HepG2 (cell line): Measurements from ENCODE around the gene CLASP1. TPM values are rescaled to one million over a fixed set of nuclear protein-coding genes. Genes with fewer than 3 reads are reported as not detected.

Experiments used
- AGO1 ChIP-seq: fragments of 200-400 bp; formaldehyde crosslinking; IDR thresholded peaks from 2 replicates; pipeline ENCODE4 v1.6.1; 2017; ENCODE audit warnings: mild to moderate bottlenecking, low read depth, low read length, moderate library complexity; ENCODE audit not compliant: poor library complexity, severe bottlenecking
- BCL6 ChIP-seq: IDR thresholded peaks from 2 replicates; pipeline ENCODE4 v1.6.1; 2016; ENCODE audit warnings: missing genetic modification reagents, missing compliant biosample characterization
- CTCF ChIP-seq: sonication (generic); formaldehyde crosslinking; IDR thresholded peaks from 2 replicates; pipeline ENCODE4 v1.5.0; 2020; ENCODE audit warnings: mild to moderate bottlenecking, missing genetic modification reagents, moderate library complexity
- ERF ChIP-seq: IDR thresholded peaks from 2 replicates; pipeline ENCODE4 v1.6.1; 2018; ENCODE audit warnings: missing biosample characterization, missing genetic modification reagents
- GFI1 ChIP-seq: sonication (generic); formaldehyde crosslinking; IDR thresholded peaks from 2 replicates; pipeline ENCODE4 v1.5.0; 2020; ENCODE audit warnings: missing genetic modification reagents, mild to moderate bottlenecking, borderline replicate concordance
- HNRNPL ChIP-seq: fragments of 200-400 bp; formaldehyde crosslinking; IDR thresholded peaks from 2 replicates; pipeline ENCODE4 v1.6.1; 2017; ENCODE audit warnings: mild to moderate bottlenecking, low read depth, low read length
- KDM3A ChIP-seq: IDR thresholded peaks from 2 replicates; pipeline ENCODE4 v1.6.1; 2018; ENCODE audit warnings: low read depth, missing compliant biosample characterization
- KDM5B ChIP-seq: sonication (generic); formaldehyde crosslinking; IDR thresholded peaks from 2 replicates; pipeline ENCODE4 v1.4.0; 2020; ENCODE audit warnings: missing genetic modification reagents, mild to moderate bottlenecking, borderline replicate concordance
- KLF13 ChIP-seq: sonication (generic); formaldehyde crosslinking; IDR thresholded peaks from 2 replicates; pipeline ENCODE4 v1.4.0; 2020; ENCODE audit warnings: mild to moderate bottlenecking, missing genetic modification reagents
- KMT2A ChIP-seq: sonication (generic); formaldehyde crosslinking; IDR thresholded peaks from 2 replicates; pipeline ENCODE4 v1.4.0; 2020; ENCODE audit warnings: missing genetic modification reagents
- MED8 ChIP-seq: sonication (generic); formaldehyde crosslinking; IDR thresholded peaks from 2 replicates; pipeline ENCODE4 v1.8.1; 2023; ENCODE audit warnings: mild to moderate bottlenecking, missing genetic modification reagents; ENCODE audit not compliant: insufficient replicate concordance
- MYC ChIP-seq: sonication (generic); formaldehyde crosslinking; IDR thresholded peaks from 2 replicates; pipeline ENCODE4 v1.9.0; 2021; ENCODE audit warnings: missing genetic modification reagents, borderline replicate concordance
- RORA ChIP-seq: sonication (generic); formaldehyde crosslinking; IDR thresholded peaks from 2 replicates; pipeline ENCODE4 v1.5.0; 2020; ENCODE audit warnings: mild to moderate bottlenecking, missing genetic modification reagents, moderate library complexity
- ZFP36L1 ChIP-seq: sonication (generic); formaldehyde crosslinking; IDR thresholded peaks from 2 replicates; pipeline ENCODE4 v1.8.0; 2022; ENCODE audit warnings: mild to moderate bottlenecking, missing genetic modification reagents, moderate library complexity
- ZNF510 ChIP-seq: sonication (generic); formaldehyde crosslinking; IDR thresholded peaks from 2 replicates; pipeline ENCODE4 v1.4.0; 2020; ENCODE audit warnings: low read depth, mild to moderate bottlenecking, missing genetic modification reagents
- ZNF576 ChIP-seq: sonication (generic); formaldehyde crosslinking; IDR thresholded peaks from 2 replicates; pipeline ENCODE4 v1.4.0; 2020; ENCODE audit warnings: mild to moderate bottlenecking, missing genetic modification reagents
- ZNF687 ChIP-seq: sonication (generic); formaldehyde crosslinking; IDR thresholded peaks from 2 replicates; pipeline ENCODE4 v1.5.1; 2020; ENCODE audit warnings: mild to moderate bottlenecking, missing genetic modification reagents, moderate library complexity
- ZNF703 ChIP-seq: sonication (generic); formaldehyde crosslinking; IDR thresholded peaks from 2 replicates; pipeline ENCODE4 v1.5.1; 2020; ENCODE audit warnings: missing genetic modification reagents, mild to moderate bottlenecking, moderate library complexity, borderline replicate concordance
- polyA plus RNA-seq, 8 experiments: library from polyadenylated mRNA; depleted of rRNA in 3 of 8; stranded (reverse) in 7 of 8; unstranded in 1 of 8; fragments of >200 nt; fragmentation: Illumina TruSeq in 4 of 8; extraction: Trizol in 4 of 8; gene quantifications; 2 replicates each; pipeline versions ENCODE4 v1.2.1 to v1.2.3, GENCODE V29; 2011 to 2016; ENCODE audit warnings: low read depth in 4 of 8, missing spikeins in 1 of 8, mixed read lengths in 1 of 8; ENCODE audit not compliant: insufficient read depth in 1 of 8
- total RNA-seq, 5 experiments: library from RNA; depleted of rRNA; stranded (reverse); fragments of >200 nt; fragmentation: Illumina TruSeq; extraction: Trizol; gene quantifications; 2 replicates each; pipeline ENCODE4 v1.2.3, GENCODE V29; 2016; ENCODE audit warnings: low read depth in 1 of 5
- TF ChIP-seq, protein P1 (sequence below), 2 experiments: sonication (generic) in 1 of 2; formaldehyde crosslinking in 1 of 2; IDR thresholded peaks; 2 replicates each; pipeline versions ENCODE4 v1.4.0 to v1.6.1; 2018 to 2020; ENCODE audit warnings: missing genetic modification reagents in 2 of 2, borderline replicate concordance in 1 of 2, low read depth in 1 of 2, mild to moderate bottlenecking in 1 of 2, missing biosample characterization in 1 of 2

The CLASP1 gene
- total and polyA plus RNA-seq, 2 of the 13 experiments (the other 11 are each of a cell fraction or from before 2014, with no cell fraction given) = 11.7 to 47.9 TPM

DNA sequence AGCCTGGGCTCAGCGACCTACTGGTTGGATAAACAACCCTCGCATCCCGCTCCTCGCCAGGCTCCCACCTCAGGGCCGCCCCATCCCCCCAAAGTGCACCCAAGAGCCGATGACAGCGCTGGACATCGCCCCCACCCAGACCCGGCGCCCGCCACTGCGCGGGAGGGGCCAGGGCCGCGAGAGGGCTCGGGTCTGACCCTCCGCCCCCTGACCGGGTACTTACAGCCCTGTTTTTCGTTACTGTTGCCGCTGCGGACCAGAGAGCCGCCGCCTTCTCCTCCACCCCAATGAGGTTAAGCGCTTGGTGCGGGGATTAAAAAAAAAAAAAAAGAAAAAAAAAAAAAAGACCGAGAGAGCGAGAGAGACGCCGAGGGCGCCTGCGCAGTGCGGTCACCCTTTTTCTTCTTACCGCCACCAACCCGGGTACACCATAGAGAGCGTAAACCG is at the start of gene CLASP1 (continued):
- TF ChIP-seq ZNF510 (CRISPR knock-in tag) (no peak), ZNF576 (0 out of 2 replicates have a peak, but pooled peaks have one; percentile 42), HNRNPL (peak; percentile 24; the same call in 1 of the 2 replicates), ERF (CRISPR knock-in tag) (no peak), ZNF703 (CRISPR knock-in tag) (0 out of 2 replicates have a peak, but pooled peaks have one; percentile 5), MYC (CRISPR knock-in tag) (no peak; the same call in 1 of the 2 replicates), CTCF (no peak; the same call in 1 of the 2 replicates), MED8 (CRISPR knock-in tag) (peak; percentile 46), ZNF687 (CRISPR knock-in tag) (peak; percentile 71), GFI1 (CRISPR knock-in tag) (peak; percentile 1; the same call in 1 of the 2 replicates), KDM5B (no peak), KMT2A (peak; percentile 40), ZFP36L1 (CRISPR knock-in tag) (0 out of 2 replicates have a peak, but pooled peaks have one; percentile 48), KLF13 (CRISPR knock-in tag) (0 out of 2 replicates have a peak, but pooled peaks have one; percentile 72), AGO1 (no peak), RORA (no peak), KDM3A (0 out of 2 replicates have a peak, but pooled peaks have one; percentile 15), BCL6 (CRISPR knock-in tag) (no peak)
- TF ChIP-seq, protein P1, sequence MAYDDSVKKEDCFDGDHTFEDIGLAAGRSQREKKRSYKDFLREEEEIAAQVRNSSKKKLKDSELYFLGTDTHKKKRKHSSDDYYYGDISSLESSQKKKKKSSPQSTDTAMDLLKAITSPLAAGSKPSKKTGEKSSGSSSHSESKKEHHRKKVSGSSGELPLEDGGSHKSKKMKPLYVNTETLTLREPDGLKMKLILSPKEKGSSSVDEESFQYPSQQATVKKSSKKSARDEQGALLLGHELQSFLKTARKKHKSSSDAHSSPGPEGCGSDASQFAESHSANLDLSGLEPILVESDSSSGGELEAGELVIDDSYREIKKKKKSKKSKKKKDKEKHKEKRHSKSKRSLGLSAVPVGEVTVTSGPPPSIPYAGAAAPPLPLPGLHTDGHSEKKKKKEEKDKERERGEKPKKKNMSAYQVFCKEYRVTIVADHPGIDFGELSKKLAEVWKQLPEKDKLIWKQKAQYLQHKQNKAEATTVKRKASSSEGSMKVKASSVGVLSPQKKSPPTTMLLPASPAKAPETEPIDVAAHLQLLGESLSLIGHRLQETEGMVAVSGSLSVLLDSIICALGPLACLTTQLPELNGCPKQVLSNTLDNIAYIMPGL (CRISPR knock-in tag; IDR thresholded peaks at IDR 0.05; ENCODE audit: borderline replicate concordance in 1 of 2, low read depth in 1 of 2) = 0 out of 4 replicates have a peak, but pooled peaks of 1 of the 2 experiments have one; percentile 13
